DMS 273 treated with DMSO at 0.1 percent for 48 hours (cell line): ENCODE measurements around the gene SOBP.
"Not testable (repeated sequence)": the region's sequence is repeated elsewhere in the genome, so short reads cannot be mapped to it uniquely, and the experiment has no call there.

ENCODE experiments used
- DNase-seq: peaks from one replicate; lab custom pipeline; 2025; lab: John Stamatoyannopoulos, UW

SOBP gene

GRCh38 chr6:107489636-107490565, at the start of gene SOBP:
Gene SOBP, plus strand, starts transcription at chr6:107490117. Its CDS starts 500 bp downstream, at chr6:107490617.
- DNase-seq = peak; percentile 55

GRCh38 chr6:107440936-107441335, 49.0 kb upstream of the SOBP start:
- DNase-seq = no peak

- no peak for DNase-seq
These were observed 48.2 kb upstream of the SOBP start for GRCh38 chr6:107441682-107442081.

GRCh38 chr6:107442938-107443607, 46.8 kb upstream of the SOBP start:
- no peak for DNase-seq

- no peak for DNase-seq
These were observed 46.2 kb upstream of the SOBP start for GRCh38 chr6:107443608-107444267.

- no peak for DNase-seq
These were observed 45.6 kb upstream of the SOBP start for GRCh38 chr6:107444277-107444676.

- DNase-seq = no peak
These were observed 42.2 kb upstream of the SOBP start for GRCh38 chr6:107447663-107448216.

- DNase-seq = no peak
These were observed 41.1 kb upstream of the SOBP start for GRCh38 chr6:107448776-107449175.

- DNase-seq = no peak
These were observed 31.1 kb upstream of the SOBP start for GRCh38 chr6:107458672-107459282.

- peak; percentile 95 for DNase-seq
These were observed 30.4 kb upstream of the SOBP start, which contains the start of gene PDSS2 for GRCh38 chr6:107459283-107460082. Gene PDSS2, minus strand, starts transcription at chr6:107459564. Its CDS starts 279 bp downstream, at chr6:107459285.

- DNase-seq = no peak
These were observed 29.8 kb upstream of the SOBP start for GRCh38 chr6:107460083-107460631.

GRCh38 chr6:107466062-107466461, 23.9 kb upstream of the SOBP start:
- no peak for DNase-seq

GRCh38 chr6:107470364-107470763, 19.6 kb upstream of the SOBP start:
- no peak for DNase-seq

GRCh38 chr6:107473660-107474059, 16.3 kb upstream of the SOBP start:
- DNase-seq = no peak

- not testable (repeated sequence) for DNase-seq
These were observed 14.6 kb upstream of the SOBP start for GRCh38 chr6:107475360-107475759.

GRCh38 chr6:107475826-107476225, 14.1 kb upstream of the SOBP start:
- not testable (repeated sequence) for DNase-seq

GRCh38 chr6:107479089-107479690, 10.7 kb upstream of the SOBP start:
- no peak for DNase-seq

GRCh38 chr6:107485157-107485556, 4.8 kb upstream of the SOBP start:
- DNase-seq = no peak

- DNase-seq = no peak
These were observed 1.6 kb upstream of the SOBP start for GRCh38 chr6:107488174-107488874.
